ENCODE results near the gene TLR4.

TLR4 gene

GRCh38 chr9:117745598-117745997 is 41.4 kb downstream of the TLR4 start:
- no peak for DNase-seq

DNA sequence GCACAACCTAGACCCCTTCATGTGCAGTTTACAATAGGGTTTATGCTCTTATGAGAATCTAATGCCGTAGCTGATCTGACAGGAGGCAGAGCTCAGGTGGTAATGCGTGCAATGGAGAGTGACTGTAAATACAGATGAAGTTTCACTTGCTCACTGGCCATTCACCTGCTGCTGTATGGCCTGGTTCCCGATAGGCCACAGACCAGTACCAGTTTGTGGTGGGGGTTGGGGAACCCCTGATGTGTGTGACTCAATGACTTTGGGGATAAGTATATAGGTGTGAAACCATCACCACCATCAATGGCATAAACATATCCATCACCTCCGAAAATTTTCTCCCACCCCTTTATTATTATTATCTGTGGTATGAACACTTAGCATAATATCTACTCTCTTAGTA is 42.1 kb downstream of the TLR4 start:
- no peak for DNase-seq

GRCh38 chr9:117747386-117747970 is 43.3 kb downstream of the TLR4 start:
- no peak for DNase-seq

- DNase-seq: no peak
These were observed 46.2 kb downstream of the TLR4 start for GRCh38 chr9:117750401-117750800.

DNA sequence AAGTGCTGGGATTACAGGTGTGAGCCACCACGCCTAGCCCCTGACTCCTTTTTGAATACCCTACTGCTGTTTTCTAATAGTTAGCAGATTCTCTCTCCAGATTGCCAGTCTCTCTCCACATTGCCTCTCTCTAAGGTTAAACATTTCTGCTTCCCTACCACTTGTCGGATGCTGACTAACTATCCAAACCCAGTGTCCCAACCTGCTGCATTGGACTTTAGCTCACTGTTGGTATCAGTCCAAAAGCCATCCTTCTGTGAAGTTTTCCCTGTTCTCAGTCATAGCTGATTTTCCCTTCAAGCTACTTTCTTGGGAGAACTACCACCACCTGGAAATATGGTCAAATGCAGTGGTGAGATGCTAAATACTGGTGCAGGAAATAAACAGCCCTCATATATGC is 48.7 kb downstream of the TLR4 start:
- DNase-seq: no peak

- DNase-seq: no peak
These were observed 53.5 kb downstream of the TLR4 start for GRCh38 chr9:117757561-117758190.

- DNase-seq: no peak
These were observed 59.1 kb downstream of the TLR4 start for GRCh38 chr9:117763314-117763713.

DNA sequence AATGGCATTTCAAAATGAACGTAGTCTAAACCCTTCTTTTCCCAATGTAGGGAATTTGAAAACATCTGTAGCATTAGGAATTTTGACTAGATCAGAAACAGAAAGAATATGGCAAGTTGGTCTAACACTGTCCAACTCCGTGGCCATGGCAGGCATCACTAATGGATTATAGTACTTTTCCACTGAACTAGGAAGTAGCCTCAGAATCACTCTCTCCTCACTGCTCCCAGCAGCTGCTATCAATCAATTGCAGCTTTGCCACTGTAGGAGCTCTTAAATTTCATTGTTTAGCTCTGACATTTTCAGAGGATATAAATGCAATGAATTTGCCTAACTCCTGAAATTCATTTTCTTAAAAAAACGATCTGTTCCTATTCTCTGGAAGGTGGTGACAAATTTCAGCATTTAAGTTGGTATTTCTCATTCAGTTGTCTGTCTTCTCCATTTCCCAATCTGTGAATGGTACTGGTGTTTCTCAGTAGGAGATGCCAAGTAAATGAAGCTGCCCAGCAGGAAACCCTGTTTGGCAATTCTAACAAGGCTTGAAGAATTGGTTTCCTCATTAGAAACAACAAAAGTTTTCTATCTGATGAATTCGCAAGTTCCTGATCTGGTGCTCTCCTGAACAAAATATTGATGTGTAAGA is 64.7 kb downstream of the TLR4 start:
- DNase-seq: no peak

DNA sequence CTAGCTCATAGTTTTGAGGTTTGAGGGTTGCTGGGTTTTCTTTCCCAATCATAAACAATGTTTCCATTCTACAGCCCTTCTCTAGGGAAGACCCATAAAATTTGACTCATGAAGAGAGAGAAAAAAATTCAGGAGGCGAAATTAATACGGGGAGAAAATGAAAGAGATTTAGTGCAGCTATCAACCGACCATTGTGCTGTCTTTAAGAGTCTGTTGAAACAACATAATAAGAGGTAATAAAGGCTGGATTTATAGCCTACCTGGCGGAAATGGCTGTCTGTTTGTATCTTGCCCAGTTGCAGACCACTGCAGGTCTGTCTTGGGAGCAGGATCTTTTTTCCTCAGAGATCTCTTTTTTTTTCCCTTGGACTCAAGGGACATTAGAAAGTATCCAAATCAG is 66.9 kb downstream of the TLR4 start:
- no peak for DNase-seq

DNA sequence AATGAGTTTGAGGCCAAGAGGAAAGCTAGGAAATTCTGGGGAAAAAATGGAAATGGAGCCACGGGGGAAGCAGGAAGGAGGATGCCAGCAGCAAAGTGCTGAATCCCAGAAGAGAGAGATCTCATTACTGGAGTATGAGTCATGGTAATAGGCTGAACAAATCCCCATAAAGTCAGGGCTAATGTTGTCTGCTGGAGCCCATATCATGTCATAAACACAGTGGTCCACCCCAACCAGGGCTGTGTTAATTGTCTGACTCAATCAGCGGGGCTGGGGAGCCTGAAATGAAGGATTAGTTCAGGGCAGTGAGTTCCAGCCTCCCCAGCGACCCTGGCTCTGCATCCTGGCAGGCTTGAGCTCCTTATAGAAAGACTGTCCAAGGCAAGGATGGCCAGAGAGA is 68.8 kb downstream of the TLR4 start:
- no peak for DNase-seq

All from effector CD4-positive, alpha-beta T cell (primary cell).